Esophagus muscularis mucosa (tissue), 4 donors: ENCODE data around the gene RSRC1. TPM values are rescaled to one million over a fixed set of nuclear protein-coding genes. Genes with fewer than 3 reads are reported as not detected.
"Not testable (repeated sequence)": the region's sequence is repeated elsewhere in the genome, so short reads cannot be mapped to it uniquely, and the experiment has no call there.

Experiments
- DNase-seq: peaks from one replicate; pipeline ENCODE4 v3.0.0-alpha.2; 2017; ENCODE audit errors: extremely low spot score
- H3K27ac ChIP-seq, 4 donors: fragments of 200-600 bp; sonication (generic); replicated peaks in 1 of 4; 1 replicate in 3 of 4; 2 replicates in 1 of 4; pipeline ENCODE4 v1.5.1; 2016 to 2019; ENCODE audit warnings: mild to moderate bottlenecking in 1 of 4
- H3K27me3 ChIP-seq, 4 donors: fragments of 200-600 bp; sonication (generic); one replicate each; pipeline versions ENCODE4 v1.5.1 to v1.6.0; 2016 to 2019
- H3K36me3 ChIP-seq, 4 donors: fragments of 200-600 bp; sonication (generic); one replicate each; pipeline ENCODE4 v1.5.1; 2016 to 2019
- H3K4me1 ChIP-seq, 4 donors: fragments of 200-600 bp; sonication (generic); one replicate each; pipeline ENCODE4 v1.5.1; 2016 to 2019
- H3K4me3 ChIP-seq, 4 donors: fragments of 200-600 bp; sonication (generic); 1 replicate in 2 of 4; 2 replicates in 2 of 4; pipeline ENCODE4 v1.5.1; 2016 to 2019; ENCODE audit warnings: mild to moderate bottlenecking in 4 of 4, moderate library complexity in 1 of 4
- H3K9me3 ChIP-seq, 4 donors: fragments of 200-600 bp; sonication (generic); 1 replicate in 3 of 4; 2 replicates in 1 of 4; pipeline ENCODE4 v1.5.1; 2016 to 2019
- CTCF ChIP-seq, 3 experiments: fragments of 200-600 bp in 2 of 3; fragments of 450-650 bp in 1 of 3; sonication (generic) in 2 of 3; IDR thresholded peaks; one replicate each; pipeline ENCODE4 v1.5.1; 2017 to 2019; ENCODE audit warnings: antibody characterized with exemption in 3 of 3, mild to moderate bottlenecking in 2 of 3, moderate library complexity in 1 of 3
- EP300 ChIP-seq: sonication (generic); formaldehyde crosslinking; IDR thresholded peaks from one replicate; pipeline ENCODE4 v1.6.1; 2017; ENCODE audit warnings: antibody characterized with exemption
- POLR2A ChIP-seq: fragments of 450-650 bp; IDR thresholded peaks from one replicate; pipeline ENCODE4 v1.6.1; 2017; ENCODE audit warnings: antibody characterized with exemption, moderate library complexity, mild to moderate bottlenecking, low read depth
- POLR2AphosphoS5 ChIP-seq, 2 donors: sonication (generic); formaldehyde crosslinking; IDR thresholded peaks; one replicate each; pipeline ENCODE4 v1.6.1; 2017; ENCODE audit warnings: antibody characterized with exemption in 2 of 2
- WGBS: methylation state at CpG from one replicate; pipeline ENCODE4 v1.1.5; 2018; 5-methylcytosine and 5-hydroxymethylcytosine counted together
- intact Hi-C: fragments of 100-400 bp; cut with DNase I; formaldehyde crosslinking; loops from one replicate; pipeline ENCODE4 v1.15.1; 2023
- total RNA-seq, 4 donors: library from RNA; depleted of rRNA; stranded (reverse); fragments of >200 nt; gene quantifications; one replicate each; pipeline versions ENCODE4 v1.1.0 to v1.2.1, GENCODE V29; 2016

The RSRC1 gene
- total RNA-seq, 4 donors from 2014 or later, result 33.1 to 57.3 (median 40.6) TPM

- TF ChIP-seq POLR2A (no peak), CTCF (IDR thresholded peaks at IDR 0.05) (no peak), POLR2AphosphoS5 (IDR thresholded peaks at IDR 0.05) (no peak), EP300 (no peak)
- Histone ChIP-seq H3K27me3 (no peaks in the 10 kb centered on the region), H3K4me1 (no peaks in the 10 kb centered on the region), H3K27ac (no peak overlapping the region), H3K4me3 (no peak overlapping the region), H3K36me3 (no peaks in the 10 kb centered on the region), H3K9me3 (no peaks in the 10 kb centered on the region)
- DNase-seq, result no peak
- intact Hi-C loops, result no loop called here
These were observed 103.6 kb downstream of the RSRC1 start for GRCh38 chr3:158213461-158213860.

GRCh38 chr3:158217992-158218391, 108.1 kb downstream of the RSRC1 start:
- no peak for TF ChIP-seq POLR2AphosphoS5 (IDR thresholded peaks at IDR 0.05)
- TF ChIP-seq CTCF (IDR thresholded peaks at IDR 0.05), result no peak
- TF ChIP-seq EP300, result no peak
- no peak for TF ChIP-seq POLR2A
- Histone ChIP-seq H3K9me3 (no peaks in the 10 kb centered on the region), H3K27ac (no peak overlapping the region), H3K27me3 (no peaks in the 10 kb centered on the region), H3K4me3 (no peak overlapping the region), H3K36me3 (no peaks in the 10 kb centered on the region), H3K4me1 (no peaks in the 10 kb centered on the region)
- DNase-seq, result no peak
- intact Hi-C loops, result no loop called here
- 100% methylated on average over 3 of the region's 3 CpGs for WGBS

- Histone ChIP-seq H3K9me3 (no peaks in the 10 kb centered on the region), H3K27ac (no peak overlapping the region), H3K27me3 (no peaks in the 10 kb centered on the region), H3K36me3 (no peaks in the 10 kb centered on the region), H3K4me3 (no peak overlapping the region), H3K4me1 (no peaks in the 10 kb centered on the region)
- DNase-seq, result no peak
- intact Hi-C loops, result no loop called here
- TF ChIP-seq POLR2AphosphoS5 (IDR thresholded peaks at IDR 0.05), result no peak
- TF ChIP-seq EP300, result no peak
- TF ChIP-seq CTCF (IDR thresholded peaks at IDR 0.05), result no peak
- no peak for TF ChIP-seq POLR2A
These were observed 110.7 kb downstream of the RSRC1 start for GRCh38 chr3:158220575-158220974.

GRCh38 chr3:158221426-158221825, 111.5 kb downstream of the RSRC1 start:
- no peak for DNase-seq
- H3K27ac ChIP-seq, result no peak overlapping the region
- H3K4me1 ChIP-seq, result no peaks in the 10 kb centered on the region
- no peak overlapping the region for H3K4me3 ChIP-seq
- no peak for TF ChIP-seq POLR2AphosphoS5 (IDR thresholded peaks at IDR 0.05)
- no peak for TF ChIP-seq EP300
- no peak for TF ChIP-seq POLR2A
- no peak for TF ChIP-seq CTCF (IDR thresholded peaks at IDR 0.05)
- no peaks in the 10 kb centered on the region for H3K36me3 ChIP-seq
- WGBS, result 91% methylated on average over 2 of the region's 2 CpGs
- intact Hi-C loops, result no loop called here
- no peaks in the 10 kb centered on the region for H3K9me3 ChIP-seq
- no peaks in the 10 kb centered on the region for H3K27me3 ChIP-seq

GRCh38 chr3:158226429-158226828, 116.5 kb downstream of the RSRC1 start:
- Histone ChIP-seq H3K4me1 (no peaks in the 10 kb centered on the region), H3K36me3 (no peaks in the 10 kb centered on the region), H3K4me3 (no peak overlapping the region), H3K9me3 (no peaks in the 10 kb centered on the region), H3K27me3 (no peaks in the 10 kb centered on the region), H3K27ac (no peak overlapping the region)
- intact Hi-C loops, result no loop called here
- no peak for DNase-seq
- TF ChIP-seq POLR2AphosphoS5 (IDR thresholded peaks at IDR 0.05), result no peak
- no peak for TF ChIP-seq POLR2A
- no peak for TF ChIP-seq CTCF (IDR thresholded peaks at IDR 0.05)
- no peak for TF ChIP-seq EP300

- WGBS, result 90% methylated on average over 10 of the region's 10 CpGs
- not testable (repeated sequence) for H3K4me1 ChIP-seq
These were observed 119.1 kb downstream of the RSRC1 start for GRCh38 chr3:158228942-158229341.

More at GRCh38 chr3:158228942-158229341, 119.1 kb downstream of the RSRC1 start:
- H3K27ac ChIP-seq, H3K36me3 ChIP-seq, H3K4me3 ChIP-seq, DNase-seq, intact Hi-C loops, H3K27me3 ChIP-seq, H3K9me3 ChIP-seq: not testable (repeated sequence)
